Measurements from ENCODE around the gene KSR1.

KSR1 gene

DNA sequence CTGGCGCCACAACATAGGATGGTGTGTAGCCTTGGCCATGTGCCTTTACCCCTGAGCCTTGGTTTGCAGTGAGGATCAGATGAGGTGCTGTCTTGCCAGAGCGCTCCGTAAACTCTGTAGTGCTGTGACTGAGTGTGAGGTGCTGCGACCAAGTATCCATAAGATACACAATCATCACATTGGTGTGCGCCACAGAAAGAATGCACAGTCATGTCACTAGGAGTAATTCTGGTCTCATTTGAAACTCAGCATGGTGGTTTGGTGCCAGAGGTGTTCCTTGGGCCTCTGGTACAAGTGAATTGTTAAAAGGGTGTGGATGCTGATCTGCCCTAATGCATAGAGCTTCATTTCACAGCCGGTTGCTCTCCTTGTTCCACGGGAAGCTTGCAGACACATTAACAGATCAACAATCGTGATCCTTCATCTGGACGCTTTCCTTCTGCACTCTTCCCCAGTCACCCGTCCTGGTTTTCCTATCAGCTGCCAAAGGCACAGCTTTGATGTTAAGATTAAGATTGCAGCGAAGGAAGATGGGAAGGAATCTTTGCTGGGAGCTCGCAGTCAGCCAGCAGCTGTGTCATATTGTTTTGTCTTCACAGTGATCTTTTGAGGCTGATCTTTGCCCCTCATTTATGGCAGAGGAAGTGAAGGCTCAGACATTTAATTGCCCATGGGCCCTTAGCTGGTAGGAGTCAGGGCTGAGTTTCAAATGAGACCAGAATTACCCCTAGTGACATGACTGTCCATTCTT, 79.1 kb downstream of the KSR1 start:
- DNase-seq (ENCODE audit: low read depth): no peak

GRCh38 chr17:27535975-27536374, 79.7 kb downstream of the KSR1 start:
- DNase-seq (ENCODE audit: low read depth): no peak

DNA sequence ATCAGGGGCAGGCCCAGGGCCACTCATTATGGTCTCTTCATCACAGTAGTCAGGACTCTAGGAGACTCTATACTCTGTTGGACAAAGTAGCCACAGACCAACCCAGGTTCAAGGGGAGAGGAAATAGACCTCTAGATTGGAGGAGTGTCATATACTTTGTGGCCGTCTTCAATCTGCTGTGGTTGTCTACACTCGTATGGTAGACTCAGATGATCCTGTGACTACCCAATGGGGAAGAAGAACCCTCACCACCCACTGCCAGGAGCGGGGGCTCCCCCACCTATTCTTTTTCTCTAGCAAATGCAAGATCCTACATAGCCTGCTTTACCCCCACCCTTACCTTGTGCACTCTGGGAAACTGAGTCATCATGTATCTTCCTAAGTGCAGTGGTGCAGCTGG, 80.5 kb downstream of the KSR1 start:
- DNase-seq (ENCODE audit: low read depth): no peak

GRCh38 chr17:27538156-27538955, 82.1 kb downstream of the KSR1 start:
- no peak for DNase-seq (ENCODE audit: low read depth)

- DNase-seq (ENCODE audit: low read depth): no peak
These were observed 82.9 kb downstream of the KSR1 start for GRCh38 chr17:27539152-27539551.

DNA sequence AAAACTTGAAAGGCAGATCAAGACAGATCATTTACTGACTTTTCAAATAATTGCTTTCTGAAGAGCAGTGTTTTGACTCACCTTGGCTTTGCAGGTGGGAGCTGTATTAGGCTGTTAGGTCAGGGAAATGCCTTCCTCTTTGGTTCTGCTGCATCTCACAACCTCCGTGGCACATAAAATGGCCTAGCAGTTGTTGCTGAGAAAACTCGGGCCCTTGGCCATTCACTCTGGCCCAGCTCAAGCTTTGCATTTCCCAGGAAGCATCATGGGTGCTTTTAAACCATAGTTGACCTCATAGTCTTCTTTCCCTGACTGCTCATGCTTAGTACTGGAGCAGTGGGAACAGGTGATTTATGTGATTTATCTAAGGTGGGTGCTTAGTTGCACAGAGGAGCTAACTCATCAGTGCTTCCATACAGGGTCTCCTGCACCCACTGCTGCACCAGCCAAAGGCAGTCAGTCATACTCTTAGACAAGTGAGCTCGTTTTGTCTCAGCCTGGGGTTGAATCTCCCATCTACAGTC, 83.6 kb downstream of the KSR1 start:
- DNase-seq (ENCODE audit: low read depth): no peak

DNA sequence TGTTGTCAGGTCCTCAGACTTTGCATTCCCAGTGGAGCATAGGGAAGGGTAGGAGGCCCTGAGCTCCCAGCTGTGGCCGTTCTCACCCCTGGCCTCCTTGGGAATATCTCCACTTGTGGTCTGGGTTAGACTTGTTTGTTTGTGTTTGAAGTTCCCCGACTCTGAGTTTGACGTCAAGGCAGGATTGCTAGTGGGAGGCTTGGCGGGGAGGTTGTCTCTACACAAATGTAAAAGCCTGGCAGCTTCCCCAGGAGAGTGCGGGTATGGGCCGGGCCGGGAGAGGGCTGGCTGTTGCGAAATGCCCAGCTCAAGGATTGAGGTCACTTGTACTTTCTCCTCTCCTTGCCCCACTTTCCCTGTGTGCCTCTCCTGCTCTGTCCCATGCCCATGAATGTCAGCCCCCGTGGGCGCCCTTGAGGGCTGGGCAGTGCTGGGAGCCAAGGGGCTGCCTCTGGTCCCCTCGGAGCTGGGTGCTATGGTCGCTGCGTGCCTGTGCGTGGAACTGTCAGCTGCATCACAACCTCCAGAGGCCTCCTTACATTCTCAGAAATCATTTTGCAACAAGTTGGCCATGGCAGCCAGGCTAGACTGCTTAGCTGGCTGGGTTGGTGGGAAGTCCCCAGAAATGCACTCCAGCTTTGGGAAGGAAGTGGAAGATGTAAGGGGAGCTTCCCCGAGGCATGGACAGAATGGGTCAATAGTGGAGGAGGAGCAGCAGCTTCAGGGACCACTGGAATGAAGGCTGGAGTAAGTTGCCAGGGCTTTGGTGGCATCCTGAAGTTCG, 84.3 kb downstream of the KSR1 start:
- no peak for DNase-seq (ENCODE audit: low read depth)

GRCh38 chr17:27541301-27542023, 85.2 kb downstream of the KSR1 start:
- DNase-seq (ENCODE audit: low read depth): no peak

DNA sequence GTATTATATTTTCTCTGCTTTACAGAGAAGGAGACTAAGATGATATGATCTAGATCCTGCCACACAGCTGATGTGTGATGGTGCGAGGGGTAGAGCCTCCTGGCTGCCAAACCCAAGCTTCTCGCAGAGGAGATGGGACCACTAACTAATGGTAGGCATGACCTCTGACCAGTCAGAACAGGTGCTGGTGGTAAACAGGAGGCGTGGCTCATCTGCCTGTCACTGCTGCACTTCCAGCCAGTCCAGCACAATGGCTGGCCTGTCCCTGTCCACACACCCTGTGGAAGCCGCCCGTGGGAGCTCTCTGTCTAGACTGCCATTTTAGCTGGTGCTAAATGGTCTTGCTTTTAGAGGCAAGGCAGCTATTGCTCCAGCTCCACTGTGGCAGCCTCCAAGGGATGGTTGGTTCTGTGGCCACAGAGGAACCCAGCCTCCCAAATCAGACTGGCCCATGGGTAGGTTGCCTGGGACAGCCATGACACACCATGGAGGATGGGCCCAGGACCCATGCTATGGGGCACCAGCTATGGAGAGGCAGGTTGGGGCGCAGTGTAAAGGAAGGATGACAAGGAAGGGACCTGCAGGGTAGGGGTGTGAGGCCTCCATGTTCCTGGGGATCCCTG, 86.7 kb downstream of the KSR1 start:
- no peak for DNase-seq (ENCODE audit: low read depth)

- no peak for DNase-seq (ENCODE audit: low read depth)
These were observed 87.2 kb downstream of the KSR1 start for GRCh38 chr17:27543464-27543856.

- no peak for DNase-seq (ENCODE audit: low read depth)
These were observed 87.7 kb downstream of the KSR1 start for GRCh38 chr17:27543958-27544349.

DNA sequence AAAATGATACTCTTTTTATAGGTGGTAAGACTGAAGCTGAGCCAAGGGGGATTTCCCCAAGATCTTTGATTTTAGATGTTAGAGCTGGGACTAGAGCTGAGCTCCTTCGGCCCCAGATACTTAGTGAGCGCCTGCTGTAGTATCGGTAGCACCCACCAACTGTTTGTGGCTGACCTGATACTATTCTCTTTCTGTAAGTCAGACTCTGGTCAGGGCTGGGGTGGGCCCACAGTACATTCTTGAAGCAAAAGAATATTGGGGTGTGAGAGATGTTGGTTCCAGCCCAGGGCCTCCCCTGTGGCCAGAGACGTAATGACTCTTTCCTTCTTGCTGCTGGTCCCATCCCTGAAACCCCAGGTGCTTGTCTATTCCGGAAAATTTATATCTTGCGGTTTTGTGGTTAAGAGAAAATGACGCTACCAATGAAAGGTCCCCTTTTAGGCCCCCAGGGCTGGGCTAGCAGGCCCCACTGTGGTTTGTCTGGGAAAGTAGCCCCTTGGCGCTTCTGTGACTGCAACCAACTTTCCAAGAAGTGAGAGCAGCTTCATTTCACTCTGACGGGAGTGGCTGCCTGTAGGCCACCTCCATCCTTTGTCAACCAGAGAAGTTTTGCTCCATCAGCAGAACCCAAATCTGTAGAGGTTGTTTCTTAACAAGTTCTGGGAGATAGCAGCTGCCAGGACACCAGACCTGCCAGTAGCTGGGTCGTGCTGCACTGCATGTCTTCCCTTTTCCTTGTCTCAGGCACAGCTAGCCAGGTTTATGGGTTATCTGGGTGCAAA, 88.3 kb downstream of the KSR1 start:
- peak; percentile 8 for DNase-seq (ENCODE audit: low read depth)

- DNase-seq (ENCODE audit: low read depth): no peak
These were observed 89.4 kb downstream of the KSR1 start for GRCh38 chr17:27545562-27546229.

GRCh38 chr17:27546624-27547300, 90.5 kb downstream of the KSR1 start:
- no peak for DNase-seq (ENCODE audit: low read depth)

DNA sequence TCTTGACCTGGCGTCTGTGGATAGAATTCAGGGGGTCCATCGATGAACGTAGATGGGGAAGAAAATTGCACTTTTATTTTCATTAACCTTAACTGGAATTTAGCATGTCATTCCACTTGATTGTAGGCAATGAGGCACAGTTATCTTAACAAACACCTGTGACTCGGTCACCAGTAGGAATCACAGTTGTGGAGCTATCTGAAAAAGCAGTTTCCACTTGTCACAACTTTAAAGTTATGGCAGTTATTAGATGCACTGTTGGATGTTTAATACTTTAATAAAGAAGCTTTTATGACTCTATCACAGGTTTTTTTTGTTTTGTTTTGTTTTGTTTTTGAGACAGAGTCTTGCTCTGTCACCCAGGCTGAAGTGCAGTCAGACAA, 91.0 kb downstream of the KSR1 start:
- no peak for DNase-seq (ENCODE audit: low read depth)

GRCh38 chr17:27548369-27548768, 92.1 kb downstream of the KSR1 start:
- DNase-seq (ENCODE audit: low read depth): no peak

GRCh38 chr17:27549251-27549893, 93.1 kb downstream of the KSR1 start:
- DNase-seq (ENCODE audit: low read depth): no peak

DNA sequence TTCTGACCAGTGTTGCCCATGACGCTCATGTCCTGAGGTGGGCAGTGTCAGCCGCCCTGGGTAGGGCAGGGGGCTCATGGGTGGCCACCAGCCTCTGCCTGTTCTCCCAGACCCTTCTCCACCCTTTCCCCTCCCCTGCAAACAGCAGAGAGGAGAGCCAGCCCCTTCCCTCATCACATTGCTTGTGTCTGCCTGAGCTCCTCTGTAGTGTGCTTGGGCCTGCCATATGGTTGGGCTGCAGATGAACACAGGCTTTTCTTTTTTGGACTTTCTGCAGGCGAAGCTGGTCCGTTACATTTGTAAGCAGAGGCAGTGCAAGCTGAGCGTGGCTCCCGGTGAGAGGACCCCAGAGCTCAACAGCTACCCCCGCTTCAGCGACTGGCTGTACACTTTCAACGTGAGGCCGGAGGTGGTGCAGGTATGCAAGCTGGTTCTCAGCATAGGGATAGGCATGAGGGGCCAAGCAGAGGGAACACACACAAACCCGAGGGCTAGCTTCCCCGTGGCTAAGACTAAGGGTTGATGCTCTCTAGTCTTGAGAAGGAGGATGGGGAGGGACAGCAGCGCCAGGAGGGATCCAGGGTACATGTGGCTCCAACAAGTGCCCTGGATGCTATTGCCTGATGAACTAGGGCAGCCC, 94.2 kb downstream of the KSR1 start:
- DNase-seq (ENCODE audit: low read depth): no peak
